ENCODE results near the gene ZNF146.
"Not testable (repeated sequence)": the region's sequence is repeated elsewhere in the genome, so short reads cannot be mapped to it uniquely, and the experiment has no call there.

ZNF146 gene

GRCh38 chr19:36236304-36236945 is 21.5 kb downstream of the ZNF146 start:
- no peak for DNase-seq (ENCODE audit: low read depth)

GRCh38 chr19:36236946-36237310 is 22.0 kb downstream of the ZNF146 start:
- no peak for DNase-seq (ENCODE audit: low read depth)

DNA sequence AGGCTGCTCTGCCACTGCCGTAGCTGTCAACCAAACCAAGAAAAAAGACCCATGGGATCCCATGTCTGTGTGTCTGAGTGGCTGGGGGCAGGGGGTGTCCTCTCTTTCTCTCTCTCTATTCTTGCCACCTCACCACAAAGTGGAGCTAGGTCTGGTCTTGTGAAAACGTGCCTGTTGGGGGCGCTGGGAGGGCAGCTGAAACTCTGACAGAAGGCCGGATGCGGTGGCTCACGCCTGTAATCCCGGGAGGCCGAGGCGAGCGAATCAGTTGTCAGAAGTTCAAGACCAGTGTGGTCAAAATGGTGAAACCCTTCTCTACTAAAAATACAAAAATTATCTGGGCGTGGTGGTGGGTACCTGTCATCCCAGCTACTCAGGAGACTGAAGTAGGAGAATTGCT is 29.2 kb downstream of the ZNF146 start:
- no peak for DNase-seq (ENCODE audit: low read depth)

DNA sequence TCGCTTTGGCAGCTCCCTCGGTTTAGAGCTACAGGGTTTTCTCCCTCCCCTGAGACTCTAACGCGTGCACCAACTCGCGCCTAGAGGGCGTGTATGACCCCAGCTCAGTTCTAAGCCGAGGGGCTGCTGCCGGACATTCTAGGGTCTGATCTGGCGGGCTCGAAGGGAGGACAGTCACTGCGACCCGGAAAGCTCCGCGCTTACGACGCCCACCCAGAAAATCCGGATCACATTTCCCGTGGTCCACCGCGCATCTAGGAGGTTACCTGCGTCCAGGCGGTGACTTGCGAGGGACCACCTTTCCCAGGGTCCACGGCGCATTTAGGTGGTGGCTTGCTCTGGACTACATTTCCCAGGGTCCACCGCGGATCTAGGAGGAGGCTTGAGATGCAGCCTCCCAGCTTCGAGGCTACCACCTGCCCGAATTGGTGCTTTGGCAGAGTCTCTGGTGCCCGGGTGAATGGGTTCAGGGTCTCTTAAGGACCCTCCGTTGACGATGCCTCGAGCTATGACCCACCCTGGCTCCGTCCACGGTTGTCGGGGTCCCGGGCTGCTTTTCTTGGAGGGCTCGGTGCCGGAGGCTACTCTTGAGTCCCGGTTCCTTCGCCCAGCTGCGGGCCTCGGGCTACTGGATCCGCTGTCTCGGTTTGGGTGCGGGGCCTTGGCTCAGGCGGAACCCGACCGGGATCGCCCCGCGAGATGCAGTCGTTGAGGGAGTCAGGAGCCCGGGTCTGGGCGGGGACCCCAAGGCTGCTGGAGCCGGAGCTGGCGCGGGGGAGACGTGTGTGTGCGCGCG is 30.5 kb downstream of the ZNF146 start:
- DNase-seq (ENCODE audit: low read depth): no peak

DNA sequence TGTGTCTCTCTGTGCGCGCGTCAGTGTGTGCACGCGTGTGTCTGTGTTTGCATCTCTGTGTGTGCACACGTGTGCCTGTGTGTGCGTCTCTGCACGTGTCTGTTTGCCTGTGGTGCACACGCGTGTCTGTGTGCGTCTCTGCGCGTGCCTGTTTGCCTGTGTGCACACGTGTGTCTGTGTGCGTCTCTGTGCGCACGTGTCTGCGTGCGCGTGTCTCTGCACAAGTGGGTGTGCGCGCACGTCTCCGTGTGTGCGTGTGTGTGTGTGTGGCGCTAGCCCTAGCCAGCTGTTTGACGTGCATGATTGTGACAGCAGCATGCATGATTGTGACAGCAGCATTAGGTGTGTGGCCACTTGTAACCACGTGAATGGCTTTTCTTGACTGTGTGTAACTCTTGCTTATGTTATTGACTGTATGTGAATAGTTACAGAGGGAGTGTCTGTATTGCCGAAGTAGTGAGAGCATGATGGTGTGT is 31.1 kb downstream of the ZNF146 start:
- DNase-seq (ENCODE audit: low read depth): no peak

DNA sequence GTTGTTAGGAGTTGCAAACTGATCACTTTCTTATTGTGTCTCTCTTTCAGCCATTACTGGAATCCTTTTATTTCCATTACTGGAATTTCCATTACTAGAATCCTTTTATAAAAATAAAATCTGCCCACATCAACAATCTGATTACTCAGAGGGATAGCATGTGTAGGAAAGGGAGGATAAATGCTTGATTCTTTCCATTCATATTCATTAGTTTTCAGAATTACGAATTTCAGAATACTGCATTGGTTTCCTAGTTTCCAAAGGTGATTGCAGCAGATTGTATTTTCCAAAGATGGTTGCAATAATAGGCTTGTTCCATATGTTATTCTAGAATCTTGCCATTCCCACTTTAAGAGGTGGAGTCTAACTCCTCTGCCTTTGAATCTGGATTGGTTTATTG is 37.1 kb downstream of the ZNF146 start:
- DNase-seq (ENCODE audit: low read depth): no peak

DNA sequence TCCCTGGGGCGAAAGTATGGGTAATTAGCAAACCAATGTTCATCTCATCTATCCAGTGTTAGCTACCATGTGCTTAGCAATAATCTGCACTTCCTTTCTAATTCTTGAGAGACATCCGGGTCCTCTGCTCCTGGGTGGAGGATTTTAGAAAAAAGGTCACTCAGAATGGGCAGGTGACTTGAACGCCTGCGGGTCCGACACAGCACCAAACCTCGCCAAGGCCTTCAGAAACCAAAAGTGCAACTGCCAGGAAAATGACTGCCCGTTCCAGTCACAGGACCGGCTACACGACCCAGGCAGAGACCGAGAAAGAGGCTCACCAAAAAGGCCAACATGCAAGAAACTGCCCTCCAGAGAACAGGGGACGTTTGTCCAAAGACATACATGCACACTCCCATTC is 39.9 kb downstream of the ZNF146 start:
- DNase-seq (ENCODE audit: low read depth): no peak

GRCh38 chr19:36255316-36255715 is 40.4 kb downstream of the ZNF146 start:
- DNase-seq (ENCODE audit: low read depth): no peak

GRCh38 chr19:36256064-36256463 is 41.2 kb downstream of the ZNF146 start:
- no peak for DNase-seq (ENCODE audit: low read depth)

GRCh38 chr19:36256853-36257519 is 42.1 kb downstream of the ZNF146 start:
- no peak for DNase-seq (ENCODE audit: low read depth)

DNA sequence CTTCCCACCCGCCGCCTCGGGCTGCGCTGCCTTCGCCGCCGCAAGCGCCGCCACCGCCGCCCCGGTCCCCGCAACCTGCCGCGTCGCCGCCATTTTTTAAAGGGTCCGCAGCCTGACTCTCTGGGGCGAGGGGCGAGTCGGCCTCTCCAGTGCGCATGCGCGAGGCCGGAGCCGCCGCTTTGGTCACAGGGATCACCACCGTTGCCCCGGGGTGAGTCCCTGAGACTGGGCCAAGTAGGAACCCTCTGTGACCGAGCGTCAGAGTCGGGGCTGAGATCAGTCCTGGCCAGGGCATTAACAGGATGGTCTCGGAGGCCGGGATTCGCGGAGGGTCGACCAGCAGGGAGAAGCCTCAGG is 42.6 kb downstream of the ZNF146 start:
- DNase-seq (ENCODE audit: low read depth): no peak

GRCh38 chr19:36258028-36258875 is 43.3 kb downstream of the ZNF146 start:
- DNase-seq (ENCODE audit: low read depth): no peak

DNA sequence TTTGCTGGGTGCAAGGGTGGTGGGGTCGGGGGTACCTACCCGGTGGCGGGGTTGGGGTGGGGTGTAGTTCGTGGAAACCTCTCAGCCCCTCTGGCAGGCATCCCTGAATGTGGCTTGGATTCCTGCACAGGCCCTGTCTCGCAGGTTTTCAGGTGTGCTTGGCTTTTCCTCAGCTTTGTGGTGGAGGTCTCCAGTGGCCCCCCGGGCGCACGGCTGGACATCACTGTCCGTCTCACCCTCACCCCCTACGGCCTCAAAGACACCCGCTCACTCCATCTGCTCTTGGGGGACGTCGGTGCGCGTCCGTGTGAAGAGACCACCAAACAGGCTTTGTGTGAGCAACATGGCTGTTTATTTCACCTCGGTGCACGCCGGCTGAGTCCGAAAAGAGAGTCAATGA is 44.3 kb downstream of the ZNF146 start:
- no peak for DNase-seq (ENCODE audit: low read depth)

DNA sequence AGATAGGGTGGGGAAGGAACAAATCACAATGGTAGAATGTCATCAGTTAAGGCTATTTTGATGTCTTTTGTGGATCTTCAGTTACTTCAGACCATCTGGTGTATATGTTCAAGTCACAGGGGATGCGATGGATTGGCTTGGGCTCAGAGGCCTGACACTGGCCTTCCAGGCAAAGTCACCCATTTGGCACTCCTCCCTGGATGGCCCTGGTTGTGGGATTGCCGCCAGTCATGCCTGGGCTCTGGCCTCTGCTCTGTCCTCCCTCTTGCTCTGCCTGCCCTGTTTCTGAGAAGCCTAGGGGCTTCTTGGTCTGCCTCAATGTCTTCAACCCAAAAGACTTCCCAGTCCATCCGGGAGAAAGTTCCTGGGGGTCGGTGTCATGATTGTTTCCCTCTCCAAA is 50.2 kb downstream of the ZNF146 start:
- DNase-seq (ENCODE audit: low read depth): no peak

GRCh38 chr19:36265856-36266374 is 51.0 kb downstream of the ZNF146 start:
- DNase-seq (ENCODE audit: low read depth): no peak

- DNase-seq (ENCODE audit: low read depth): no peak
These were observed 51.6 kb downstream of the ZNF146 start for GRCh38 chr19:36266375-36266961.

GRCh38 chr19:36267061-36267845 is 52.3 kb downstream of the ZNF146 start:
- no peak for DNase-seq (ENCODE audit: low read depth)

DNA sequence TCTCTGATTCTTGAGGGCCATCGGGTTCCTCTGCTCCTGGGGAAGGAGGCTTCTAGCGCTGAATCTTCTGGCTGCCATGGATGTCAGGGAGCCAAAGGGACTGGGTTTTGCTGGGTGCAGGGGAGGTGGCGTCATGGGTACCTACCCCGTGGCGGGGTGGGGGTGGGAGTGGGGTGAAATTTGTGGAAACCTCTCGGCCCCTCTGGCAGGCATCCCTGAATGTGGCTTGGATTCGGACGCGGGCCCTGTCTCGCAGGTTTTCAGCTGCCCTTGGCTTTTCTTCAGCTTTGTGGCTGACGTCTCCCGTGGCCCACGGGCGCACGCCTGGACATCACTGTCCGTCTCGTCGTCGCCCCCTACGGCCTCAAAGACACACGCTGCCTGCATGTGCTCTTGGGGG is 53.2 kb downstream of the ZNF146 start:
- not testable (repeated sequence) for DNase-seq (ENCODE audit: low read depth)

DNA sequence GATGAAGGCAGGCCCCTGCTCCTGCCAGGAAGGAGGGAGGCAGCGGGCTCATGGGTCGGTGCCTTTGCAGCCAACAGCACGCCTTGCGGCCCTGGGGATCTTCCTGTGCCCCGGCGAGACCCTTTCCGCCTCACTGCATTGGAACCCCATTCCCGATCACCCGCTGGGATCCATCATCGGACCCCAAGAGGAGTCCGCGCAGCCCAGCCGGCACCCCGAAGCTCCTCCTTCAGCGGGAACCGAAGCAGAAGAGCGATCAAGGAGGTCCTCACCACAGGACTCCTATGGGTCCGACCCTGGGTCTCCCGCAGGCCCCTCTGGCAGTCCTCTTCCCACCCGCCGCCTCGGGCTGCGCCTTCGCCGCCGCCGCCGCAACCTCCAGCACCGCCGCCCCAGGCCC is 53.7 kb downstream of the ZNF146 start:
- DNase-seq (ENCODE audit: low read depth): not testable (repeated sequence)

DNA sequence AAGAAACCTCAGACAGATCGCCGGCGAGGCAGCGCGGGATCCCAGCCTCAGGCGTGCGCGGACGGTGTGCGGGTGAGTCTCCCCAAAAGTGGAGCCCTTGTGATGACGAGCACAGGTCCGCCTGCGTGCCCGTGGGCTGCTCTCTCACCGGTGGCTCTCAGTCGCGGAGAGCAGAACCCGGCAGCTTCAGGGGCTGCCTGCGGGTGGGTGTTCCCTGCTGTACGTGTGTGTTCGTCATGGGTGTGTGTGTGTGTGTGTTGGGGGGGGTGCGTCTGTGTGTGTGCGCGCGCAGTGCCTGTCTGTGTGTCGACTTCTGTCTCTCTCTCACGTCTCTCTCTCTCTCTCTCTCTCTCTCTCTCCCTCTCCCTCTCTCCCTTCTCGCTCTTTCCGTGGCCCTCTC is 54.4 kb downstream of the ZNF146 start:
- not testable (repeated sequence) for DNase-seq (ENCODE audit: low read depth)

All from stimulated activated CD8-positive, alpha-beta memory T cell treated with anti-CD3 and anti-CD28 coated beads, Interleukin-15, amount 100 ng/mL, for 1 hour (primary cell).